Gastroesophageal sphincter (tissue), 4 donors: ENCODE results near the gene DTNBP1. TPM values are rescaled to one million over a fixed set of nuclear protein-coding genes. Genes with fewer than 3 reads are reported as not detected.

Experiments used
- ATAC-seq: fragments of 150-250 bp; one replicate; pipeline ENCODE4 v1.9.1; 2016; ENCODE audit warnings: mild to moderate bottlenecking, moderate library complexity
- H3K27ac ChIP-seq, 4 donors: fragments of 200-600 bp; sonication (generic) in 3 of 4; 1 replicate in 3 of 4; 2 replicates in 1 of 4; pipeline ENCODE4 v1.5.1; 2016 to 2019
- H3K27me3 ChIP-seq: fragments of 200-600 bp; sonication (generic); one replicate; pipeline ENCODE4 v1.5.1; 2019
- H3K36me3 ChIP-seq, 2 donors: fragments of 200-600 bp; sonication (generic); one replicate each; pipeline ENCODE4 v1.5.1; 2019; ENCODE audit warnings: control low read depth in 1 of 2
- H3K4me1 ChIP-seq, 3 donors: fragments of 200-600 bp; sonication (generic); 1 replicate in 2 of 3; 2 replicates in 1 of 3; pipeline ENCODE4 v1.5.1; 2016 to 2019; ENCODE audit warnings: control low read depth in 2 of 3
- H3K4me3 ChIP-seq, 2 donors: fragments of 200-600 bp; sonication (generic); one replicate each; pipeline ENCODE4 v1.5.1; 2019; ENCODE audit warnings: mild to moderate bottlenecking in 1 of 2, moderate library complexity in 1 of 2
- H3K9me3 ChIP-seq, 3 donors: fragments of 200-600 bp; sonication (generic); one replicate each; pipeline ENCODE4 v1.5.1; 2017 to 2019; ENCODE audit warnings: control low read depth in 2 of 3
- EP300 ChIP-seq: sonication (generic); formaldehyde crosslinking; IDR thresholded peaks from one replicate; pipeline ENCODE4 v1.6.1; 2017; ENCODE audit warnings: antibody characterized with exemption, mild to moderate bottlenecking
- POLR2A ChIP-seq, 2 donors: fragments of 450-650 bp; IDR thresholded peaks; one replicate each; pipeline ENCODE4 v1.6.1; 2017; ENCODE audit warnings: antibody characterized with exemption in 2 of 2, mild to moderate bottlenecking in 2 of 2, moderate library complexity in 1 of 2
- POLR2AphosphoS5 ChIP-seq: sonication (generic); formaldehyde crosslinking; IDR thresholded peaks from one replicate; pipeline ENCODE4 v1.6.1; 2017; ENCODE audit warnings: antibody characterized with exemption
- WGBS, 2 donors: methylation state at CpG; one replicate each; pipeline ENCODE4 v1.1.5; 2018; ENCODE audit warnings: low coverage in 1 of 2; 5-methylcytosine and 5-hydroxymethylcytosine counted together
- total RNA-seq, 4 donors: library from RNA; depleted of rRNA; stranded (reverse); fragments of >200 nt; gene quantifications; one replicate each; pipeline ENCODE4 v1.1.0, GENCODE V29; 2016
- TF ChIP-seq, protein P1 (sequence below), 4 experiments: fragments of 200-600 bp in 2 of 4; fragments of 450-650 bp in 2 of 4; sonication (generic) in 1 of 4; IDR thresholded peaks; one replicate each; pipeline ENCODE4 v1.5.1; 2017 to 2019; ENCODE audit warnings: antibody characterized with exemption in 4 of 4, mild to moderate bottlenecking in 2 of 4, moderate library complexity in 2 of 4

The DTNBP1 gene
- total RNA-seq, 4 donors from 2014 or later, result 14.4 to 20.2 (median 16.9) TPM

DNA sequence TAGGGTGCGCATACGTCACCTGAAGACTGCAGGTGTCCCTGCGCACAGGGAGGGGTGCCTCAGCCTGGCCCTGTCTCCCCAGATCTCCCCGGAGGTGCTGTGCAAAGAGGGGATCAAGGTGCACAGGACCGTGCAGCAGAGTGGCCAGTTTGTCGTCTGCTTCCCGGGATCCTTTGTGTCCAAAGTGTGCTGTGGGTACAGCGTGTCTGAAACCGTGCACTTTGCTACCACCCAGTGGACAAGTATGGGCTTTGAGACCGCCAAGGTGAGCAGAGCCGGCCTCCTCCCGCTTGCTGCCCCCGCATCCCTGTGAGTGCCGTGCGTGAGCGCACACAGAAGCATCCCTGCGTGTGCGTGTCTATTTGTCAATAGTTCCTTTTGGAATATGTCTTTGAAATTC, 150.7 kb downstream of the DTNBP1 start:
- no peak for ATAC-seq
- H3K27me3 ChIP-seq, result no peaks in the 10 kb centered on the region
- H3K27ac ChIP-seq, result no peak overlapping the region
- H3K9me3 ChIP-seq, result no peaks in the 10 kb centered on the region
- no peak for TF ChIP-seq POLR2AphosphoS5
- no peak for TF ChIP-seq EP300
- TF ChIP-seq POLR2A (IDR thresholded peaks at IDR 0.05), result no peak
- TF ChIP-seq, protein P1, sequence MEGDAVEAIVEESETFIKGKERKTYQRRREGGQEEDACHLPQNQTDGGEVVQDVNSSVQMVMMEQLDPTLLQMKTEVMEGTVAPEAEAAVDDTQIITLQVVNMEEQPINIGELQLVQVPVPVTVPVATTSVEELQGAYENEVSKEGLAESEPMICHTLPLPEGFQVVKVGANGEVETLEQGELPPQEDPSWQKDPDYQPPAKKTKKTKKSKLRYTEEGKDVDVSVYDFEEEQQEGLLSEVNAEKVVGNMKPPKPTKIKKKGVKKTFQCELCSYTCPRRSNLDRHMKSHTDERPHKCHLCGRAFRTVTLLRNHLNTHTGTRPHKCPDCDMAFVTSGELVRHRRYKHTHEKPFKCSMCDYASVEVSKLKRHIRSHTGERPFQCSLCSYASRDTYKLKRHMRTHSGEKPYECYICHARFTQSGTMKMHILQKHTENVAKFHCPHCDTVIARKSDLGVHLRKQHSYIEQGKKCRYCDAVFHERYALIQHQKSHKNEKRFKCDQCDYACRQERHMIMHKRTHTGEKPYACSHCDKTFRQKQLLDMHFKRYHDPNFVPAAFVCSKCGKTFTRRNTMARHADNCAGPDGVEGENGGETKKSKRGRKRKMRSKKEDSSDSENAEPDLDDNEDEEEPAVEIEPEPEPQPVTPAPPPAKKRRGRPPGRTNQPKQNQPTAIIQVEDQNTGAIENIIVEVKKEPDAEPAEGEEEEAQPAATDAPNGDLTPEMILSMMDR (IDR thresholded peaks at IDR 0.05), result peak in 2 of 4 experiments; percentile 17 to 26
- no peak overlapping the region for H3K4me3 ChIP-seq
- H3K36me3 ChIP-seq, result peaks cover 0 to 94% of the 10 kb centered on the region in 2 donors
- H3K4me1 ChIP-seq, result no peaks in the 10 kb centered on the region
- WGBS, 2 donors, result 95% methylated on average over 5 of the region's 18 CpGs; no CpG with 5 or more reads in 1 of the 2 donors

DNA sequence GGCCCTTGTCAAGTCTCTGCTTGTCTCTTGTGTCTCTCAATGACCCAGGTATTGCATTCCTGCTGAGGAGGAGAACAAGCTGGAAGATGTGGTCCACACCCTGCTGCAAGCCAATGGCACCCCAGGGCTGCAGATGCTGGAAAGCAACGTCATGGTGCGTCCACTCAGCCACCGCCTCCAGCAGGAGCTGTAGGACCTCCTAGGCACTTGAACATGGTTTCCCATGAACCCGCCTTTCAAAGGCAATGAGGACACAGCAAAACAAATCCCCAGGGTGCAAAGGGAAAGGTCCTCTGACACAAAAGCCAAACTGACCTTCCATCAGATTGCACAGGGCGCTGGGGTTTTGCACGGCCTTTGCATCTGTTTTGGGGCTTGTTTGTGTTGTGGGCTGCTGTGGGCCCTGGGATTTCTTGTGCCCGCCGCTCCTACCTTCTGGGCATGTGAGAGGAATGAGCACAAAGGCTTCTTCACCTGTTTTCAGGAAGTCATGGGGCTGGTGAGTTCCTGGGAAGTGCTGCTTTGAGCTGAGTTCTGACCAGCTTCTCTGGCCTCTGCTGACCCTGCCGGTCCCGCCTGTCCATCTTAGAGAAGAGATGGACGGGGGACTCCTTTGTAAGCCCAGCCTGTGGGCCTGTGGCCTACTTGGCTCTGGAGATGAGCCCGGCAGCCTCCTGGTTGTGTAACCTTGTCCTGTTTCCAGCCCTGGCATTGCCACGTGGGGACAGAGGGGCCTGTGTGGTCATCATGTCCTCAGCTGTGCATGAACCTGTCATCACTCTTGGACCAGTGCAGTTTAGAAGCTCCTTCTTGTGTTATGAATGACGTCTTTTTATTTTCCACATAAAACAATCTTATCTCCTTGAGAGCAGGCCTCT, 151.3 kb downstream of the DTNBP1 start:
- H3K4me1 ChIP-seq, result peaks cover 0 to under 1% (median 0%) of the 10 kb centered on the region in 3 donors
- peak; percentile 9 for ATAC-seq
- no peaks in the 10 kb centered on the region for H3K27me3 ChIP-seq
- no peak overlapping the region for H3K27ac ChIP-seq
- H3K9me3 ChIP-seq, result no peaks in the 10 kb centered on the region
- 90% methylated on average over 3 of the region's 14 CpGs; no CpG with 5 or more reads in 1 of the 2 donors for WGBS, 2 donors
- TF ChIP-seq POLR2AphosphoS5 (no peak), POLR2A (IDR thresholded peaks at IDR 0.05) (no peak), EP300 (no peak)
- TF ChIP-seq, protein P1 (IDR thresholded peaks at IDR 0.05), result no peak
- no peak overlapping the region for H3K4me3 ChIP-seq
- H3K36me3 ChIP-seq, result peaks cover 0 to 92% of the 10 kb centered on the region in 2 donors

DNA sequence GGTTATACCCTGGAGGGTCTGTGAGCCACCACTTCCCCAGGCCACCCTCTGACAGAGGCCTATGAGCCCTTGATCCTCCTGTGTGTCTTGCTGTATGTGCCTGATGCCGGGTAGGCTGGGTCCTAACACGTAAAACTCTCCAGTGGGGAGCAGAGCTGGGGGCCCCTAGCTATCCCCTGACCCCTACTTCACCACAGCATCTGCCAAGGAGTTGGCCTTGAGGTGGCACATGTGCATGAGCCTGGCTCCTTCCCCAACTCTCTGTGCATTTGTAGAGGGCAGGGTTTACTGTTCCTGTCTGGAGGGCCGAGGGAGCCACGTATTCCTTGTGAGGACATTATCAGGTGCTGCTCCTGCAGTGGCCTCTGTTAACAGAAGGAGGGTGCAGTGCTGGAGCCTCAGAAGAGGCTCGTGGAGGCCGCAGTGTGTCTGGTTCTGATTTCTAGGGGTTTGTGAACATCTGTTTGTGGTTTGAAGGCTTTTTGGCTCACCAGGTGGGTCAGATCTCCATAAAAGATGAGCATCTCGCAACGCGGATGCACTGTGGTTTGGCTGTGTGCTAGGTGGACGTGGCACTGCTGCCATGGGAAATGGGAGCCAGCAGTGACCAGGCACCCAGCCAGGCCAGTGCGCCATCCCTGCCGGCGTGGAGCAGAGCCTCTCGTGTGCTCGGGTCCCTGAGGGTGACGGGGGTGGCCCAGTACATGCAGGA, 152.1 kb downstream of the DTNBP1 start:
- no peak overlapping the region for H3K4me3 ChIP-seq
- TF ChIP-seq EP300, result no peak
- no peak for TF ChIP-seq POLR2A (IDR thresholded peaks at IDR 0.05)
- no peak for TF ChIP-seq POLR2AphosphoS5
- TF ChIP-seq, protein P1 (IDR thresholded peaks at IDR 0.05), result no peak
- H3K9me3 ChIP-seq, result no peaks in the 10 kb centered on the region
- ATAC-seq, result no peak
- WGBS, 2 donors, result 90% methylated on average over 2 of the region's 16 CpGs; no CpG with 5 or more reads in 1 of the 2 donors
- H3K27ac ChIP-seq, result no peak overlapping the region
- peaks cover 0 to 9% (median 0%) of the 10 kb centered on the region in 3 donors for H3K4me1 ChIP-seq
- H3K27me3 ChIP-seq, result no peaks in the 10 kb centered on the region
- peaks cover 0 to 86% of the 10 kb centered on the region in 2 donors for H3K36me3 ChIP-seq

DNA sequence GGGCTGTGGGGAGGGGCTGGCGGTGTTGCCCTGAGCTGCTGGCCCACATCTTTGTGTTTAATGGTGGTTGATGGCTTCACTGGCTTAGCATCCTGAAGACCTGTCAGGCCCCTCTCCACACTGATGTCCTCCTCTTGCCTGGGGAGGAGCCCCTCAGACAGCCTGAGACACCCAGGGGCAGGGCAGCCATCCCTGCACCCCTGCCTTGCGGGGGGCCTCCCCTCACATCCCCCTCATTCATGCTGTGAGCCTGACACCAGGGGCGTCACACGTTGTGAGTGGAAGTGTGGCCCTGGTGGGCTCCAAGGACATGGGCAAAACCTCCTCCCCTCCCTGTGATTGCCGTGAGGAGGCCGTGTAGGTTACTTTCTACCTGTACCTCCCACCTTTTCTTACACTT, 152.7 kb downstream of the DTNBP1 start:
- Histone ChIP-seq H3K27ac (no peak overlapping the region), H3K9me3 (no peaks in the 10 kb centered on the region), H3K4me1 (peaks cover 2 to 14% (median 5%) of the 10 kb centered on the region in 3 donors), H3K36me3 (peaks cover 0 to 82% of the 10 kb centered on the region in 2 donors), H3K27me3 (no peaks in the 10 kb centered on the region), H3K4me3 (no peak overlapping the region)
- 100% methylated on average over 1 to 3 of the region's 6 CpGs for WGBS, 2 donors
- no peak for ATAC-seq
- TF ChIP-seq POLR2AphosphoS5, result no peak
- no peak for TF ChIP-seq EP300
- TF ChIP-seq POLR2A (IDR thresholded peaks at IDR 0.05), result no peak
- TF ChIP-seq, protein P1 (IDR thresholded peaks at IDR 0.05), result no peak
